HCT116 (cell line): ENCODE data around the gene GIMAP6.

Source experiments
- CEBPB ChIP-seq: IDR thresholded peaks from 2 replicates; pipeline ENCODE4 v1.6.1; 2012; ENCODE audit warnings: low read depth
- CTCF ChIP-seq, 3 experiments: fragments of 200-600 bp in 1 of 3; sonication (generic) in 1 of 3; IDR thresholded peaks in 2 of 3; conservative IDR thresholded peaks in 1 of 3; 2 replicates each; pipeline ENCODE4 v1.5.1; 2012 to 2017; ENCODE audit warnings: low read depth in 2 of 3, low read length in 2 of 3, antibody characterized with exemption in 1 of 3, borderline replicate concordance in 1 of 3, control low read depth in 1 of 3, mild to moderate bottlenecking in 1 of 3, mixed read lengths in 1 of 3, mixed run types in 1 of 3, moderate library complexity in 1 of 3; ENCODE audit not compliant: insufficient read depth in 1 of 3
- EZH2 ChIP-seq: fragments of 200-600 bp; sonication (generic); IDR thresholded peaks from 2 replicates; pipeline ENCODE4 v1.6.1; 2017; ENCODE audit warnings: antibody characterized with exemption, mixed run types
- JUND ChIP-seq: IDR thresholded peaks from 2 replicates; pipeline ENCODE4 v1.6.1; 2012
- MAX ChIP-seq: IDR thresholded peaks from 2 replicates; pipeline ENCODE4 v1.6.1; 2012
- POLR2A ChIP-seq: IDR thresholded peaks from 2 replicates; pipeline ENCODE4 v1.7.0; 2011; ENCODE audit warnings: borderline replicate concordance; ENCODE audit not compliant: insufficient read depth, insufficient read length; ENCODE audit errors: extremely low read depth
- POLR2AphosphoS5 ChIP-seq: IDR thresholded peaks from 2 replicates; pipeline ENCODE4 v1.6.1; 2011; ENCODE audit warnings: mild to moderate bottlenecking, low read depth, low read length, moderate library complexity
- RAD21 ChIP-seq: IDR thresholded peaks from 2 replicates; pipeline ENCODE4 v1.6.1; 2012; ENCODE audit warnings: low read depth, mild to moderate bottlenecking
- SRF ChIP-seq: IDR thresholded peaks from 2 replicates; pipeline ENCODE4 v1.6.1; 2012; ENCODE audit warnings: low read depth

- TF ChIP-seq RAD21: no peak
- TF ChIP-seq CTCF (IDR thresholded peaks at IDR 0.05 in 2 of 3, conservative IDR thresholded peaks at IDR 0.05 in 1 of 3; ENCODE audit: borderline replicate concordance in 1 of 3, insufficient read depth in 1 of 3, low read depth in 2 of 3, low read length in 2 of 3): no peak
- TF ChIP-seq JUND: no peak
- no peak for TF ChIP-seq EZH2
- TF ChIP-seq SRF: no peak
- no peak for TF ChIP-seq CEBPB
- TF ChIP-seq POLR2AphosphoS5: no peak
- no peak for TF ChIP-seq MAX
- no peak for TF ChIP-seq POLR2A
Measured at GRCh38 chr7:150612925-150613324, 19.3 kb downstream of the GIMAP6 start.
